ENCODE results near the gene PARD3B. TPM values are rescaled to one million over a fixed set of nuclear protein-coding genes. Genes with fewer than 3 reads are reported as not detected.

PARD3B gene
- total and polyA plus RNA-seq, 2 of the 13 experiments (the other 11 are each of a cell fraction or from before 2014, with no cell fraction given) = 0.71 to 2.3 TPM

- DNase-seq (ENCODE audit: low spot score) (no peak), FAIRE-seq (no peak), ATAC-seq (no peak)
- intact Hi-C loops (cut with micrococcal nuclease; ENCODE audit: unreplicated experiment) = no loop called here
- H3K36me3 ChIP-seq (replicated peaks in 1 of 2; ENCODE audit: control insufficient read depth in 1 of 2, insufficient read depth in 2 of 2, low read length in 2 of 2) = no peaks in the 10 kb centered on the region
- H4K20me1 ChIP-seq (ENCODE audit: insufficient read depth, low read length) = no peaks in the 10 kb centered on the region
- no peaks in the 10 kb centered on the region for H3K4me1 ChIP-seq (ENCODE audit: insufficient read depth, low read length)
- H3K79me2 ChIP-seq (ENCODE audit: insufficient read depth, low read length) = no peaks in the 10 kb centered on the region
- POLR2A ChIA-PET = no interaction called here
- H3K9me3 ChIP-seq (ENCODE audit: low read length) = peaks cover 18% of the 10 kb centered on the region; the same call in 1 of the 2 replicates
- no peak overlapping the region for H3K4me2 ChIP-seq (ENCODE audit: low read depth, low read length)
- H3K9ac ChIP-seq (ENCODE audit: insufficient read depth, low read depth, low read length) = no peak overlapping the region
- no peak overlapping the region for H3K4me3 ChIP-seq (replicated peaks in 1 of 3; ENCODE audit: insufficient read depth in 1 of 3, low read depth in 2 of 3, low read length in 3 of 3)
- TF ChIP-seq JUND (CRISPR knock-in tag; IDR thresholded peaks at IDR 0.05) = no peak
- H3K27me3 ChIP-seq (ENCODE audit: control insufficient read depth in 1 of 2, insufficient read depth in 2 of 2, low read length in 2 of 2) = no peaks in the 10 kb centered on the region
- in situ Hi-C loops (cut with HindIII; ENCODE audit: extremely low pct_ligation_motif_present, low pct_unique_long_range_greater_than_20kb) = no loop called here
- no TSS peak for BruUV-seq (replicated peaks)
- CTCF ChIA-PET (ENCODE audit: low intra/inter-chr PET ratio, low total read pairs) = no interaction called here
- no peak overlapping the region for H3K27ac ChIP-seq (ENCODE audit: extremely low read length, insufficient read depth, low read length)
- no peak overlapping the region for H2AFZ ChIP-seq (ENCODE audit: low read length)
Observed at GRCh38 chr2:205128726-205129125, 583.5 kb downstream of the PARD3B start.

- in situ Hi-C loops (cut with HindIII; ENCODE audit: extremely low pct_ligation_motif_present, low pct_unique_long_range_greater_than_20kb) = no loop called here
- FAIRE-seq (no peak), ATAC-seq (no peak), DNase-seq (ENCODE audit: low spot score) (no peak)
- no peaks in the 10 kb centered on the region for H3K27me3 ChIP-seq (ENCODE audit: control insufficient read depth in 1 of 2, insufficient read depth in 2 of 2, low read length in 2 of 2)
- ChIA-PET CTCF (ENCODE audit: low intra/inter-chr PET ratio, low total read pairs) (no interaction called here), POLR2A (no interaction called here)
- H3K9ac ChIP-seq (ENCODE audit: insufficient read depth, low read depth, low read length) = no peak overlapping the region
- 69% methylated on average over 5 of the region's 5 CpGs for WGBS (ENCODE audit: low lambda C conversion rate)
- H4K20me1 ChIP-seq (ENCODE audit: insufficient read depth, low read length) = no peaks in the 10 kb centered on the region
- no peak overlapping the region for H2AFZ ChIP-seq (ENCODE audit: low read length)
- no peaks in the 10 kb centered on the region for H3K36me3 ChIP-seq (replicated peaks in 1 of 2; ENCODE audit: control insufficient read depth in 1 of 2, insufficient read depth in 2 of 2, low read length in 2 of 2)
- H3K79me2 ChIP-seq (ENCODE audit: insufficient read depth, low read length) = no peaks in the 10 kb centered on the region
- intact Hi-C loops (cut with micrococcal nuclease; ENCODE audit: unreplicated experiment) = no loop called here
- H3K4me1 ChIP-seq (ENCODE audit: insufficient read depth, low read length) = no peaks in the 10 kb centered on the region
- peaks cover 25% of the 10 kb centered on the region; the same call in 1 of the 2 replicates for H3K9me3 ChIP-seq (ENCODE audit: low read length)
- H3K27ac ChIP-seq (ENCODE audit: extremely low read length, insufficient read depth, low read length) = no peak overlapping the region
- BruUV-seq (replicated peaks) = no TSS peak
- no peak overlapping the region for H3K4me2 ChIP-seq (ENCODE audit: low read depth, low read length)
- H3K4me3 ChIP-seq (replicated peaks in 1 of 3; ENCODE audit: insufficient read depth in 1 of 3, low read depth in 2 of 3, low read length in 3 of 3) = no peak overlapping the region
- TF ChIP-seq ZNF883 (CRISPR knock-in tag; IDR thresholded peaks at IDR 0.05; ENCODE audit: not compliant biosample characterization) (no peak), SIX1 (CRISPR knock-in tag; IDR thresholded peaks at IDR 0.05; ENCODE audit: borderline replicate concordance) (no peak), ZNF776 (CRISPR knock-in tag; IDR thresholded peaks at IDR 0.05) (no peak), ZBTB14 (CRISPR knock-in tag; IDR thresholded peaks at IDR 0.05) (no peak), ZNF501 (CRISPR knock-in tag; IDR thresholded peaks at IDR 0.05) (no peak), PBX2 (CRISPR knock-in tag; IDR thresholded peaks at IDR 0.05) (no peak), ZNF678 (CRISPR knock-in tag; IDR thresholded peaks at IDR 0.05) (no peak), SP140L (CRISPR knock-in tag; IDR thresholded peaks at IDR 0.05; ENCODE audit: borderline replicate concordance) (no peak), CSRNP2 (CRISPR knock-in tag; conservative IDR thresholded peaks at IDR 0.05; ENCODE audit: low read depth) (no peak), NFATC3 (CRISPR knock-in tag; IDR thresholded peaks at IDR 0.05) (no peak), ZSCAN21 (CRISPR knock-in tag; IDR thresholded peaks at IDR 0.05; ENCODE audit: borderline replicate concordance) (no peak), ZFP62 (CRISPR knock-in tag; IDR thresholded peaks at IDR 0.05) (no peak), MLLT10 (CRISPR knock-in tag; IDR thresholded peaks at IDR 0.05) (no peak), ZNF547 (CRISPR knock-in tag; IDR thresholded peaks at IDR 0.05) (no peak), BRF2 (CRISPR knock-in tag; IDR thresholded peaks at IDR 0.05) (no peak)
Observed at GRCh38 chr2:205129531-205129930, 584.3 kb downstream of the PARD3B start.

Data from HepG2 (cell line).